Astrocyte (in vitro differentiated cells and primary cell): ENCODE measurements around the gene TNIK. TPM values are rescaled to one million over a fixed set of nuclear protein-coding genes. Genes with fewer than 3 reads are reported as not detected.

Experiments
- DNase-seq: peaks from one replicate; pipeline ENCODE4 v3.0.0-alpha.2; 2010; ENCODE audit warnings: low read depth
- FAIRE-seq: peaks from 2 replicates; lab custom pipeline; 2011; peaks lifted over from hg19 to GRCh38; lab: Jason Lieb, UNC
- H2AFZ ChIP-seq: 2 replicates; pipeline ENCODE4 v1.6.0; 2012; ENCODE audit warnings: low read depth, low read length, inconsistent platforms
- H3K27ac ChIP-seq: 2 replicates; pipeline ENCODE4 v1.5.1; 2011; ENCODE audit warnings: low read depth, low read length, inconsistent platforms
- H3K27me3 ChIP-seq: 2 replicates; pipeline ENCODE4 v1.6.0; 2011; ENCODE audit warnings: low read length, inconsistent platforms; ENCODE audit not compliant: insufficient read depth
- H3K36me3 ChIP-seq: 2 replicates; pipeline ENCODE4 v1.5.1; 2011; ENCODE audit warnings: low read length, inconsistent platforms; ENCODE audit not compliant: insufficient read depth
- H3K4me1 ChIP-seq: 2 replicates; pipeline ENCODE4 v1.5.1; 2011; ENCODE audit warnings: low read length, inconsistent platforms; ENCODE audit not compliant: insufficient read depth
- H3K4me2 ChIP-seq: 2 replicates; pipeline ENCODE4 v1.6.0; 2012; ENCODE audit warnings: low read length, inconsistent platforms
- H3K4me3 ChIP-seq: 2 replicates; pipeline ENCODE4 v1.5.1; 2011; ENCODE audit warnings: low read depth, mild to moderate bottlenecking, low read length, inconsistent platforms; ENCODE audit not compliant: insufficient read depth
- H3K79me2 ChIP-seq: 2 replicates; pipeline ENCODE4 v1.6.0; 2012; ENCODE audit warnings: mild to moderate bottlenecking, low read length, inconsistent platforms; ENCODE audit not compliant: insufficient read depth
- H3K9ac ChIP-seq: 2 replicates; pipeline ENCODE4 v1.6.0; 2012; ENCODE audit warnings: mild to moderate bottlenecking, low read length, inconsistent platforms
- H3K9me3 ChIP-seq: 2 replicates; pipeline ENCODE4 v1.5.1; 2012; ENCODE audit warnings: low read depth, mild to moderate bottlenecking, low read length, inconsistent platforms; ENCODE audit not compliant: insufficient read depth
- H4K20me1 ChIP-seq: 2 replicates; pipeline ENCODE4 v1.6.0; 2012; ENCODE audit warnings: low read length, inconsistent platforms; ENCODE audit not compliant: insufficient read depth
- H3K27ac Mint-ChIP-seq: one replicate; pipeline ENCODE4 v1.8.0; 2021; ENCODE audit warnings: mild to moderate bottlenecking, mixed read lengths; ENCODE audit not compliant: unreplicated experiment
- H3K27me3 Mint-ChIP-seq: one replicate; pipeline ENCODE4 v1.8.0; 2021; ENCODE audit warnings: low read depth, mixed read lengths; ENCODE audit not compliant: unreplicated experiment
- H3K36me3 Mint-ChIP-seq: one replicate; pipeline ENCODE4 v1.8.0; 2021; ENCODE audit warnings: low read depth, mixed read lengths; ENCODE audit not compliant: unreplicated experiment
- H3K4me1 Mint-ChIP-seq: one replicate; pipeline ENCODE4 v1.8.0; 2021; ENCODE audit warnings: low read depth, mixed read lengths; ENCODE audit not compliant: unreplicated experiment
- H3K4me3 Mint-ChIP-seq: one replicate; pipeline ENCODE4 v1.8.0; 2021; ENCODE audit warnings: mild to moderate bottlenecking, moderate library complexity, mixed read lengths; ENCODE audit not compliant: unreplicated experiment
- H3K9me3 Mint-ChIP-seq: one replicate; pipeline ENCODE4 v1.8.0; 2021; ENCODE audit warnings: mild to moderate bottlenecking, mixed read lengths; ENCODE audit not compliant: unreplicated experiment
- EZH2 ChIP-seq: IDR thresholded peaks from 2 replicates; pipeline ENCODE4 v1.6.1; 2012; ENCODE audit warnings: mild to moderate bottlenecking, low read length, inconsistent platforms; ENCODE audit not compliant: insufficient read depth
- total RNA-seq: library from RNA; stranded (reverse); gene quantifications from 2 replicates; pipeline ENCODE4 v1.2.1, GENCODE V29; 2021
- TF ChIP-seq, protein P1 (sequence below): IDR thresholded peaks from 2 replicates; pipeline ENCODE4 v1.5.1; 2011; ENCODE audit warnings: low read depth, mild to moderate bottlenecking, inconsistent platforms, low read length, moderate library complexity; ENCODE audit not compliant: insufficient read depth

TNIK gene
- total RNA-seq, 1 donor from 2014 or later: 70.0 TPM

DNA sequence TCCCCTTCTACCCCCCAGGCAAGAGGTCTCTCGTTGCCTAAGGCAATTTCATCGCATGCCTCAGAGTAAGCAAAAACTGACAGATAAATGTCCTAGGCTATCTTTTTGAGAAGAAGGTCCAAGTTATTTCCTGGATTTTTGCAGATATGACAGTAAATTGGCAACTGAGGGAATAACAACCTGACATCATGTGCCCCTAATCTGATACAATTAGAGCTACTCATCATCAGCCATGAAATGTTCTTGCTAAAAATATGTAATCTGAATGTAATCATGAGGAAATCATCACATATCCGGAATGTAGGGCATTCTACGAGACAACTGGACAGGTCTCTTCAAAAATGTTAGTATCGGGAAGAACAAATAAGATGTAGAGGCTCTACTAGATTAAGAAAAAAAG is 44.1 kb downstream of the TNIK start:
- DNase-seq (no peak), FAIRE-seq (no peak)
- Histone ChIP-seq H3K4me2 (no peak overlapping the region), H4K20me1 (no peaks in the 10 kb centered on the region), H2AFZ (no peak overlapping the region), H3K9me3 (no peaks in the 10 kb centered on the region), H3K9ac (no peak overlapping the region), H3K4me1 (peaks cover 18% of the 10 kb centered on the region), H3K27ac (no peak overlapping the region), H3K4me3 (no peak overlapping the region), H3K79me2 (peaks cover 17% of the 10 kb centered on the region), H3K36me3 (no peaks in the 10 kb centered on the region), H3K27me3 (no peaks in the 10 kb centered on the region)
- peaks cover 3% of the 10 kb centered on the region for H3K36me3 Mint-ChIP-seq
- H3K4me3 Mint-ChIP-seq: peak overlapping the region; percentile 41
- H3K27me3 Mint-ChIP-seq: no peaks in the 10 kb centered on the region
- H3K9me3 Mint-ChIP-seq: no peaks in the 10 kb centered on the region
- H3K27ac Mint-ChIP-seq: peak overlapping the region; percentile 50
- H3K4me1 Mint-ChIP-seq: peaks cover 52% of the 10 kb centered on the region
- TF ChIP-seq, protein P1, sequence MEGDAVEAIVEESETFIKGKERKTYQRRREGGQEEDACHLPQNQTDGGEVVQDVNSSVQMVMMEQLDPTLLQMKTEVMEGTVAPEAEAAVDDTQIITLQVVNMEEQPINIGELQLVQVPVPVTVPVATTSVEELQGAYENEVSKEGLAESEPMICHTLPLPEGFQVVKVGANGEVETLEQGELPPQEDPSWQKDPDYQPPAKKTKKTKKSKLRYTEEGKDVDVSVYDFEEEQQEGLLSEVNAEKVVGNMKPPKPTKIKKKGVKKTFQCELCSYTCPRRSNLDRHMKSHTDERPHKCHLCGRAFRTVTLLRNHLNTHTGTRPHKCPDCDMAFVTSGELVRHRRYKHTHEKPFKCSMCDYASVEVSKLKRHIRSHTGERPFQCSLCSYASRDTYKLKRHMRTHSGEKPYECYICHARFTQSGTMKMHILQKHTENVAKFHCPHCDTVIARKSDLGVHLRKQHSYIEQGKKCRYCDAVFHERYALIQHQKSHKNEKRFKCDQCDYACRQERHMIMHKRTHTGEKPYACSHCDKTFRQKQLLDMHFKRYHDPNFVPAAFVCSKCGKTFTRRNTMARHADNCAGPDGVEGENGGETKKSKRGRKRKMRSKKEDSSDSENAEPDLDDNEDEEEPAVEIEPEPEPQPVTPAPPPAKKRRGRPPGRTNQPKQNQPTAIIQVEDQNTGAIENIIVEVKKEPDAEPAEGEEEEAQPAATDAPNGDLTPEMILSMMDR: no peak
- no peak for TF ChIP-seq EZH2

DNA sequence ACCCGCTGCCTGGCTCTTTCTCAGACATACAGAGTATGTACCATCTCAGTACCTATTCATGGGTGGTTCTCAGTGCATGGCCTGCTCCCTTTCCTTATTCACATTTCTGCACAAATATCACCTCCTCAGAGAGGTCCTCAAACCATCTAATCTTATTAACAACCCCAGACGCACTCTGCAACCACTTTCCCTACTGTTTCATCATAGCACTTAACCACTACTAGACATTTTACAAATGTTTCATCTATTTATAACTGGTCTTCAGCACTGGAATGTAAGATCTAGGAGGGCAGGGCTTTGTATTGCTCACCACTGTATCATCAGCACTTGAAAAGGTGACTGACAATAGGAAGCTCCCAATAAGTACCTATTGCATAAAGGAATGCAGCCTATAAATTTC is 45.1 kb downstream of the TNIK start:
- no peak overlapping the region for H2AFZ ChIP-seq
- peaks cover 18% of the 10 kb centered on the region for H3K4me1 ChIP-seq
- H3K4me3 ChIP-seq: no peak overlapping the region
- peak overlapping the region; percentile 79 for H3K27ac Mint-ChIP-seq
- no peaks in the 10 kb centered on the region for H3K9me3 ChIP-seq
- H3K36me3 ChIP-seq: no peaks in the 10 kb centered on the region
- no peaks in the 10 kb centered on the region for H3K27me3 Mint-ChIP-seq
- no peak for FAIRE-seq
- no peak overlapping the region for H3K4me2 ChIP-seq
- TF ChIP-seq, protein P1: no peak
- no peak for TF ChIP-seq EZH2
- H3K4me1 Mint-ChIP-seq: peaks cover 46% of the 10 kb centered on the region
- H3K27me3 ChIP-seq: no peaks in the 10 kb centered on the region
- H3K27ac ChIP-seq: no peak overlapping the region
- peaks cover 14% of the 10 kb centered on the region for H3K79me2 ChIP-seq
- no peak overlapping the region for H3K9ac ChIP-seq
- DNase-seq: peak; percentile 92
- no peaks in the 10 kb centered on the region for H3K9me3 Mint-ChIP-seq
- no peak overlapping the region for H3K4me3 Mint-ChIP-seq
- H3K36me3 Mint-ChIP-seq: peaks cover 2% of the 10 kb centered on the region
- H4K20me1 ChIP-seq: no peaks in the 10 kb centered on the region

DNA sequence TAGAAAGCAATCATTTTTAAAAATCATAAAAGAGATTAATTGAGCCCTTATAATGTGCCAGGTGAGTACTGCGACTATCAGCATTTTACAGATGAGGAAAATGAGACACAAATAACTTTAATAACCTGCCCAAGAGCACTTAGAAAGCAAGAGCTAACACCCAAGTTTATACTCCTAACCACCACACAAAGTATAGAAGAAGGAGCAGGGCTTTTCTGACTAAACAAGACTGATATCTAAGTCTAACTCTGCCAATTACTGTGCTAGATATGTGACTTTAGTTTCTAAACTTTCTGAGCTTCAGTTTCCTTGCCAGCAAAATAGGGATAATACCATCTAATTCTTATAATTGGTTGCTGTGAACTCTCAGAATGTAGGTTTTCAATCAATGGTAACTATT is 47.7 kb downstream of the TNIK start:
- H3K27me3 Mint-ChIP-seq: no peaks in the 10 kb centered on the region
- Histone ChIP-seq H3K4me1 (peaks cover 25% of the 10 kb centered on the region), H3K36me3 (no peaks in the 10 kb centered on the region), H3K79me2 (peaks cover 12% of the 10 kb centered on the region), H2AFZ (no peak overlapping the region), H3K27ac (no peak overlapping the region), H4K20me1 (no peaks in the 10 kb centered on the region), H3K4me3 (no peak overlapping the region), H3K27me3 (no peaks in the 10 kb centered on the region), H3K4me2 (no peak overlapping the region), H3K9ac (no peak overlapping the region), H3K9me3 (no peaks in the 10 kb centered on the region)
- no peak for DNase-seq
- H3K27ac Mint-ChIP-seq: no peak overlapping the region
- FAIRE-seq: no peak
- no peak overlapping the region for H3K4me3 Mint-ChIP-seq
- peaks cover 41% of the 10 kb centered on the region for H3K4me1 Mint-ChIP-seq
- no peak for TF ChIP-seq EZH2
- TF ChIP-seq, protein P1: no peak
- peaks cover 2% of the 10 kb centered on the region for H3K36me3 Mint-ChIP-seq
- H3K9me3 Mint-ChIP-seq: no peaks in the 10 kb centered on the region
